Keratinocyte (primary cell): ENCODE data around the gene NCKAP5. TPM values are rescaled to one million over a fixed set of nuclear protein-coding genes. Genes with fewer than 3 reads are reported as not detected.

Source experiments
- DNase-seq: peaks from one replicate; pipeline ENCODE4 v3.0.0-alpha.2; 2011; ENCODE audit warnings: low read depth, missing footprints, low spot score
- FAIRE-seq: peaks from 2 replicates; lab custom pipeline; 2011; peaks lifted over from hg19 to GRCh38; lab: Jason Lieb, UNC
- H2AFZ ChIP-seq: 2 replicates; pipeline ENCODE4 v1.6.0; 2012; ENCODE audit warnings: low read length, control low read depth, inconsistent platforms; ENCODE audit not compliant: control insufficient read depth
- H3K27ac ChIP-seq: 2 replicates; pipeline ENCODE4 v1.5.1; 2011; ENCODE audit warnings: low read length; ENCODE audit not compliant: control insufficient read depth, insufficient read depth
- H3K27me3 ChIP-seq: 3 replicates; pipeline ENCODE4 v1.6.0; 2011; ENCODE audit warnings: low read length; ENCODE audit not compliant: control insufficient read depth, insufficient read depth; ENCODE audit errors: extremely low read depth
- H3K36me3 ChIP-seq, 2 experiments: 2 replicates in 1 of 2; 3 replicates in 1 of 2; pipeline ENCODE4 v1.5.1; 2011; ENCODE audit warnings: low read length in 2 of 2, mild to moderate bottlenecking in 1 of 2; ENCODE audit not compliant: control insufficient read depth in 2 of 2, insufficient read depth in 2 of 2; ENCODE audit errors: extremely low read depth in 1 of 2
- H3K4me1 ChIP-seq: 3 replicates; pipeline ENCODE4 v1.5.1; 2011; ENCODE audit warnings: low read length; ENCODE audit not compliant: control insufficient read depth, insufficient read depth; ENCODE audit errors: extremely low read depth
- H3K4me2 ChIP-seq: 3 replicates; pipeline ENCODE4 v1.6.0; 2011; ENCODE audit warnings: low read depth, low read length; ENCODE audit not compliant: control insufficient read depth, insufficient read depth; ENCODE audit errors: extremely low read depth
- H3K4me3 ChIP-seq, 3 experiments: fragments of 200-600 bp in 1 of 3; sonication (generic) in 1 of 3; 2 replicates in 2 of 3; 3 replicates in 1 of 3; pipeline ENCODE4 v1.5.1; 2011 to 2016; ENCODE audit warnings: low read length in 3 of 3, mild to moderate bottlenecking in 3 of 3, control low read depth in 2 of 3, inconsistent platforms in 1 of 3, low read depth in 1 of 3, mixed read lengths in 1 of 3, mixed run types in 1 of 3, moderate library complexity in 1 of 3; ENCODE audit not compliant: control insufficient read depth in 2 of 3, insufficient read depth in 2 of 3; ENCODE audit errors: extremely low read depth in 1 of 3
- H3K79me2 ChIP-seq: 2 replicates; pipeline ENCODE4 v1.6.0; 2012; ENCODE audit warnings: low read length; ENCODE audit not compliant: control insufficient read depth, insufficient read depth
- H3K9ac ChIP-seq: 3 replicates; pipeline ENCODE4 v1.6.0; 2011; ENCODE audit warnings: low read length; ENCODE audit not compliant: control insufficient read depth, insufficient read depth; ENCODE audit errors: extremely low read depth
- H3K9me1 ChIP-seq: 3 replicates; pipeline ENCODE4 v1.6.0; 2011; ENCODE audit warnings: low read length; ENCODE audit not compliant: control insufficient read depth, insufficient read depth; ENCODE audit errors: extremely low read depth
- H3K9me3 ChIP-seq: 2 replicates; pipeline ENCODE4 v1.5.1; 2012; ENCODE audit warnings: low read depth, low read length; ENCODE audit not compliant: control insufficient read depth
- H4K20me1 ChIP-seq: 3 replicates; pipeline ENCODE4 v1.6.0; 2011; ENCODE audit warnings: low read length; ENCODE audit not compliant: control insufficient read depth, insufficient read depth; ENCODE audit errors: extremely low read depth
- CTCF ChIP-seq, 3 experiments: IDR thresholded peaks in 1 of 3; conservative IDR thresholded peaks in 1 of 3; optimal IDR thresholded peaks in 1 of 3; 2 replicates in 2 of 3; 3 replicates in 1 of 3; pipeline versions ENCODE3 to v1.5.1; 2011; ENCODE audit warnings: low read length in 3 of 3, mild to moderate bottlenecking in 3 of 3, moderate library complexity in 2 of 3, control low read depth in 1 of 3, inconsistent platforms in 1 of 3; ENCODE audit not compliant: insufficient read depth in 2 of 3; ENCODE audit errors: extremely low read depth in 1 of 3
- EZH2 ChIP-seq: IDR thresholded peaks from one replicate; pipeline ENCODE4 v1.6.1; 2012; ENCODE audit warnings: inconsistent platforms, mild to moderate bottlenecking, low read length, moderate library complexity
- dilution Hi-C: fragments of 300-500 bp; cut with MboI; formaldehyde crosslinking; loops from one replicate; pipeline ENCODE4 v1.7.0; 2020; ENCODE audit warnings: low sequenced_read_pairs; ENCODE audit not compliant: extremely low pct_ligation_motif_present
- polyA plus RNA-seq, 5 experiments: library from polyadenylated mRNA; depleted of rRNA in 3 of 5; stranded (reverse) in 3 of 5; stranded (forward) in 1 of 5; unstranded in 1 of 5; fragments of >200 nt; gene quantifications; 1 replicate in 1 of 5; 2 replicates in 3 of 5; 3 replicates in 1 of 5; pipeline versions ENCODE4 v1.2.1 to v1.2.3, GENCODE V29; 2011 to 2012; ENCODE audit warnings: missing spikeins in 2 of 5, low read depth in 1 of 5, low replicate concordance in 1 of 5

NCKAP5 gene
- polyA plus RNA-seq, 1 donor (not counting 4 experiments of a cell fraction or from before 2014, with no cell fraction given): 3.6 TPM

GRCh38 chr2:133360190-133360589, 208.1 kb downstream of the NCKAP5 start:
- H3K4me3 ChIP-seq: no peak overlapping the region
- H3K9me3 ChIP-seq: no peaks in the 10 kb centered on the region
- H3K9ac ChIP-seq: no peak overlapping the region
- H2AFZ ChIP-seq: no peak overlapping the region
- no peaks in the 10 kb centered on the region for H4K20me1 ChIP-seq
- DNase-seq (no peak), FAIRE-seq (no peak)
- no peak overlapping the region for H3K27ac ChIP-seq
- peaks cover 13% of the 10 kb centered on the region for H3K4me1 ChIP-seq
- no peak for TF ChIP-seq CTCF (optimal IDR thresholded peaks at IDR 0.05 in 1 of 3, IDR thresholded peaks at IDR 0.05 in 1 of 3, conservative IDR thresholded peaks at IDR 0.05 in 1 of 3; ENCODE audit: extremely low read depth in 1 of 3, insufficient read depth in 2 of 3, low read length in 3 of 3)
- no peaks in the 10 kb centered on the region for H3K9me1 ChIP-seq
- H3K36me3 ChIP-seq: no peaks in the 10 kb centered on the region
- dilution Hi-C loops: no loop called here
- no peak overlapping the region for H3K4me2 ChIP-seq
- H3K79me2 ChIP-seq: no peaks in the 10 kb centered on the region
- no peaks in the 10 kb centered on the region for H3K27me3 ChIP-seq

- FAIRE-seq (no peak), DNase-seq (no peak)
- Histone ChIP-seq H3K36me3 (no peaks in the 10 kb centered on the region), H3K27me3 (no peaks in the 10 kb centered on the region), H3K4me3 (no peak overlapping the region), H3K9ac (no peak overlapping the region), H2AFZ (no peak overlapping the region), H3K9me1 (no peaks in the 10 kb centered on the region), H3K27ac (no peak overlapping the region), H4K20me1 (no peaks in the 10 kb centered on the region), H3K4me2 (no peak overlapping the region), H3K4me1 (no peaks in the 10 kb centered on the region), H3K79me2 (no peaks in the 10 kb centered on the region), H3K9me3 (no peaks in the 10 kb centered on the region)
- TF ChIP-seq CTCF (optimal IDR thresholded peaks at IDR 0.05 in 1 of 3, IDR thresholded peaks at IDR 0.05 in 1 of 3, conservative IDR thresholded peaks at IDR 0.05 in 1 of 3; ENCODE audit: extremely low read depth in 1 of 3, insufficient read depth in 2 of 3, low read length in 3 of 3): no peak
- no peak for TF ChIP-seq EZH2
- dilution Hi-C loops: no loop called here
These were observed 215.5 kb downstream of the NCKAP5 start for GRCh38 chr2:133352719-133353118.
